ENCODE data around the gene TMEM233. TPM values are rescaled to one million over a fixed set of nuclear protein-coding genes. Genes with fewer than 3 reads are reported as not detected.

The TMEM233 gene
- total and polyA plus RNA-seq, 10 of the 15 experiments (the other 5 are each of a cell fraction or from before 2014, with no cell fraction given): not detected

GRCh38 chr12:119644930-119645329 is 51.4 kb downstream of the TMEM233 start:
- Histone ChIP-seq H3K4me1 (ENCODE audit: control insufficient read depth, insufficient read depth, low read length) (no peaks in the 10 kb centered on the region), H4K20me1 (ENCODE audit: control insufficient read depth, insufficient read depth) (no peaks in the 10 kb centered on the region), H3K4me2 (ENCODE audit: control insufficient read depth, insufficient read depth) (no peak overlapping the region), H3K4me3 (no peak overlapping the region), H3K36me3 (ENCODE audit: control insufficient read depth in 2 of 2, insufficient read depth in 2 of 2, low read length in 1 of 2) (no peaks in the 10 kb centered on the region), H2AFZ (ENCODE audit: control insufficient read depth, low read depth, low read length) (no peak overlapping the region), H3K79me2 (ENCODE audit: control insufficient read depth, insufficient read depth, low read length) (no peaks in the 10 kb centered on the region), H3K27me3 (replicated peaks in 1 of 2; ENCODE audit: control insufficient read depth in 2 of 2, insufficient read depth in 2 of 2, low read length in 1 of 2) (no peaks in the 10 kb centered on the region), H3K27ac (ENCODE audit: control insufficient read depth, insufficient read depth) (no peak overlapping the region), H3K9me3 (replicated peaks; ENCODE audit: control insufficient read depth, insufficient read depth, low read length) (no peaks in the 10 kb centered on the region), H3K9ac (ENCODE audit: control insufficient read depth, insufficient read depth, low read length) (no peak overlapping the region)
- FAIRE-seq (no peak), ATAC-seq (no peak), DNase-seq (ENCODE audit: low read depth, low spot score) (no peak)
- ChIA-PET POLR2A (no interaction called here), RAD21 (ENCODE audit: unreplicated experiment) (no interaction called here), CTCF (interaction anchor here (0.8 to 1.3 kb wide), 3 partner anchors 9 to 201 kb away, joined by 3 read pairs; no protein-coding TSS in a partner anchor), SMC1A (ENCODE audit: uncharacterized antibody, unreplicated experiment) (no interaction called here)
- BruUV-seq (replicated peaks): no TSS peak
- in situ Hi-C loops (cut with MboI) (loop anchor here (5.0 kb wide), 1 partner anchor 198 kb away; no protein-coding TSS in a partner anchor), intact Hi-C loops (cut with micrococcal nuclease; ENCODE audit: unreplicated experiment) (loop anchor here (5.0 kb wide), 1 partner anchor 203 kb away; no protein-coding TSS in a partner anchor)
- TF ChIP-seq, protein P1, sequence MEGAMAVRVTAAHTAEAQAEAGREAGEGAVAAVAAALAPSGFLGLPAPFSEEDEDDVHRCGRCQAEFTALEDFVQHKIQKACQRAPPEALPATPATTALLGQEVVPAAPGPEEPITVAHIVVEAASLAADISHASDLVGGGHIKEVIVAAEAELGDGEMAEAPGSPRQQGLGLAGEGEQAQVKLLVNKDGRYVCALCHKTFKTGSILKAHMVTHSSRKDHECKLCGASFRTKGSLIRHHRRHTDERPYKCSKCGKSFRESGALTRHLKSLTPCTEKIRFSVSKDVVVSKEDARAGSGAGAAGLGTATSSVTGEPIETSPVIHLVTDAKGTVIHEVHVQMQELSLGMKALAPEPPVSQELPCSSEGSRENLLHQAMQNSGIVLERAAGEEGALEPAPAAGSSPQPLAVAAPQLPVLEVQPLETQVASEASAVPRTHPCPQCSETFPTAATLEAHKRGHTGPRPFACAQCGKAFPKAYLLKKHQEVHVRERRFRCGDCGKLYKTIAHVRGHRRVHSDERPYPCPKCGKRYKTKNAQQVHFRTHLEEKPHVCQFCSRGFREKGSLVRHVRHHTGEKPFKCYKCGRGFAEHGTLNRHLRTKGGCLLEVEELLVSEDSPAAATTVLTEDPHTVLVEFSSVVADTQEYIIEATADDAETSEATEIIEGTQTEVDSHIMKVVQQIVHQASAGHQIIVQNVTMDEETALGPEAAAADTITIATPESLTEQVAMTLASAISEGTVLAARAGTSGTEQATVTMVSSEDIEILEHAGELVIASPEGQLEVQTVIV (IDR thresholded peaks at IDR 0.05; ENCODE audit: borderline replicate concordance, partially characterized antibody): no peak
- no peak for TF ChIP-seq RUNX3 (IDR thresholded peaks at IDR 0.05; ENCODE audit: low read length)
- no peak for TF ChIP-seq NFIC (IDR thresholded peaks at IDR 0.05; ENCODE audit: low read depth, low read length)
- TF ChIP-seq IRF5 (IDR thresholded peaks at IDR 0.05; ENCODE audit: borderline replicate concordance): no peak
- no peak for TF ChIP-seq E2F4 (IDR thresholded peaks at IDR 0.05; ENCODE audit: low read depth, low read length)
- no peak for TF ChIP-seq CTCF (IDR thresholded peaks at IDR 0.05 in 2 of 3, conservative IDR thresholded peaks at IDR 0.05 in 1 of 3; ENCODE audit: control insufficient read depth in 2 of 3, extremely low read depth in 1 of 3, insufficient read depth in 1 of 3, low read depth in 3 of 3, low read length in 3 of 3)
- no peak for TF ChIP-seq RCOR1 (conservative IDR thresholded peaks at IDR 0.05; ENCODE audit: low read depth, low read length)
- TF ChIP-seq CHD2 (IDR thresholded peaks at IDR 0.05; ENCODE audit: borderline replicate concordance, low read depth, low read length): no peak
- no peak for TF ChIP-seq ASH2L (IDR thresholded peaks at IDR 0.05; ENCODE audit: borderline replicate concordance, low read depth)
- TF ChIP-seq ZNF687 (IDR thresholded peaks at IDR 0.05): no peak
- no peak for TF ChIP-seq SP1 (IDR thresholded peaks at IDR 0.05; ENCODE audit: low read depth, low read length)
- no peak for TF ChIP-seq SIN3A (IDR thresholded peaks at IDR 0.05; ENCODE audit: low read depth, low read length)
- no peak for TF ChIP-seq NR2C2 (IDR thresholded peaks at IDR 0.05; ENCODE audit: borderline replicate concordance, control insufficient read depth, insufficient read length, low read depth)
- 37% methylated on average over 3 of the region's 3 CpGs for WGBS (ENCODE audit: insufficient coverage, insufficient replicate concordance, low lambda C conversion rate, missing lambda C conversion rate)

Measured in GM12878 (cell line).